Left lobe of liver (tissue), 2 donors: ENCODE data around the gene CEP170. TPM values are rescaled to one million over a fixed set of nuclear protein-coding genes. Genes with fewer than 3 reads are reported as not detected.
"Not testable (repeated sequence)": the region's sequence is repeated elsewhere in the genome, so short reads cannot be mapped to it uniquely, and the experiment has no call there.

Experiments used
- ATAC-seq: fragments of 200-7000 bp; cut with Tn5 transposase; one replicate; pipeline ENCODE4 v1.9.1; 2020; ENCODE audit warnings: mild to moderate bottlenecking, moderate library complexity
- DNase-seq: peaks from one replicate; pipeline ENCODE4 v3.0.0-alpha.2; 2020; ENCODE audit warnings: low spot score
- total RNA-seq: library from RNA; stranded (reverse); gene quantifications from one replicate; pipeline ENCODE4 v1.2.1, GENCODE V29; 2021
- donor health status: DM: no; HTN: no; CAD: no; lungs with moderate emphysema.
- donor health status: DM: no; HTN: yes; CAD: no.

CEP170 gene
- total RNA-seq, 1 donor from 2014 or later = 11.3 TPM

GRCh38 chr1:243101551-243102050 lies 153.5 kb downstream of the CEP170 start:
- DNase-seq (peak; percentile 56), ATAC-seq (peak; percentile 35)

GRCh38 chr1:243087368-243087767 lies 167.7 kb downstream of the CEP170 start:
- DNase-seq, ATAC-seq: not testable (repeated sequence)

Other genes with a start within 250 kb of the CEP170 start
- 15.2 TPM for gene SDCCAG8, start 760 bp upstream of the CEP170 start, total RNA-seq